NT2/D1 (cell line): ENCODE measurements around the gene SH3BGRL.

Experiments used
- SUZ12 ChIP-seq: IDR thresholded peaks from 2 replicates; pipeline ENCODE4 v1.6.1; 2011; ENCODE audit not compliant: insufficient read length, insufficient read depth; ENCODE audit errors: extremely low read depth
- YY1 ChIP-seq: IDR thresholded peaks from 2 replicates; pipeline ENCODE4 v1.6.1; 2011; ENCODE audit not compliant: insufficient read length, insufficient read depth
- ZNF274 ChIP-seq: IDR thresholded peaks from 2 replicates; pipeline ENCODE4 v1.6.1; 2011; ENCODE audit warnings: mild to moderate bottlenecking, low read depth, low read length

- TF ChIP-seq YY1: no peak
- TF ChIP-seq SUZ12: no peak
- no peak for TF ChIP-seq ZNF274
These were observed 6.6 kb upstream of the SH3BGRL start for GRCh38 chrX:81195259-81195658.
